GM19099 (cell line): ENCODE results near the gene PNCK.

ENCODE experiments used
- POLR2A ChIP-seq: IDR thresholded peaks from 3 replicates; pipeline ENCODE4 v1.6.1; 2011; ENCODE audit warnings: low read depth; ENCODE audit not compliant: insufficient read length; ENCODE audit errors: extremely low read depth

PNCK gene

DNA sequence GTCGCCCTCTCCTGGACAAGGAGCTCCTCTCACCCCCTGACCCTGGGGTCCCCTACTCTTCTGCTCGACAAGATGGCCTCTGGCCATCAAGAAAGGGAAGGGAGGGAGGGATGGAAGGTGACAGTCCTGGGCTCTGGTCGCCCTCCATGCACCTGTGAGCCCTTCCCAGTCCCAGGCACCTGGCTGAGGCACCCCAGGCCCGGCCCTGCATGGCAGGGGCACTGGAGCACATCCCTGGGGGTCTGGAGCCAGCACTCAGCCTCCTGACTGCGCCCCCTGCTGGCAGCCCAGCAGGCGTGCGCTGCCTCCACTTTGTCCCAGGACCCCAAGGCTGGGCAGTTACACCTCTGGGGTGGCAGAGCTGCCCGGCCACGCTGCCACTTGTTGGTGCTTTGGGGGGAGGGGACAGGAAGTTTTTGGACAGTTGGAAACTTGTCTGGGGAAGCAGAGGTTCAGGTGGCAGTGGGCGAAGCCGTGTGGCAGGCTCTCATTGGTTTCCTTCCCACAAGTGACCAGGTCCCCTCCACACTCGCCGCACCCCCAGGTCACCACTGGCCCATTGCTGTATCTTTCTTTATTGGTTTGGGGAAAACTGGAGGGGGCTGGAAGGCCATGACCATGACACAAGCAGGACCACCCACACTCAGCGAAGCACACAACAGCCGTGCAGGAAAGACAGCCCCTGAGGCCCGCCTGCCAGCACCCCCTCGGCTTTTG, 4.3 kb downstream of the PNCK start:
- TF ChIP-seq POLR2A: no peak

DNA sequence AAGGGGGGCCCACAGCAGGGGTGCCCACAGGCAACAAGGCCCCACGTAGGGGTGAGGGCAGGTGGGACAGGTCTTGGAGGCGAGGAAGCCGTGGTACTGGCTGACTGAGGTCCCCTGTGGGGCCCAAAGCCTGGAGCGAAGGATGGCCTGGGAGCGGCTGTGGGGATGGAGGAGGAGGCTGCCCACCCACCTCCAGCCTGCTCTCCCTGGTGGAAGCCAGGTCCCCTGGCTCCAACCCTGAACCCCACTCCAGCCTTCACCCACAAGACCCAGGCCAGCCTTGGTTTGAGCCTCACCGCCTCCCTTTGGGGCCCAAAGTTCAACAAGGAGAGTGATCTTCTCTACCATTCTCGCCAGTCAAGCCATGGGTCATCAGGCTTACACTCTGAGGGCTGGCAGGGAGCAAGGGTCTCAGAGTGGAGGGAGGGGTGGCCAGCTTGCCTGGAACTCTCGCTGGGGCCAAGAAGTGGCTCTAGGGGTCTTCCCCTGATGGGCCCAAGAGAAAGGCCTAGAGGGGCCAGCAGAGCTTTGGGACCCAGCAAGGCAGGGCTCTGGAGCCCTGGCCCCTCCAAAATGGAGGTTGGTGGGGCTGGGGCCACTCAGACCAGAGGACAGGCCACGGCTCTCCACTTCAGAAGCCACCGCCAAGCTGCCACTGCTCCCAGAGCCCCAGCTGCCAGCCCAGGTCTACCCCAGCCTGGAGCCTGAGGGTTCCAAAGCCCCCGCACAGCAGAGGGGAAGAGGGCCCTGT, 5.0 kb downstream of the PNCK start:
- TF ChIP-seq POLR2A: no peak

DNA sequence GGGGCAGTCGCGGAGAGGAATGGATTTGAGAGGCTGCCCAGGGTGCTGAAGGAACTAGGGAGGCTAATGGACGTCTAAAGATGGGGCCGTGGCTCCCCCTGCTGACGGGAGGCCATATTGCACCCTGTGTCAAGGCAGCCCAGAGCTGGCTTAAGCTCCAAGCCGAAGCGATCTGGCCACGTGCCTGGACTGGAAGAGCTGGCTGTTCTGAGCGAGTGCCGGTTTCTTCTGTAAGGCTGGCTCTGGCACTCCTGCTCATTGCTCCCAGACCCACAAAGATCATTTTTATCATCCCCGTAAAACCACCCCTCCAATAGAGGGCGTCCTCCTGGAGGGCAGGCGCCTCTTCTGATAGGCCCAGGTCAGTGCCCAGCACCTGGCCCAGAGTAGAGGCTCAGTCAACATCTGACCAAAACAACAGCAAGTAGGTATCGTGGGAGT, 5.6 kb downstream of the PNCK start:
- TF ChIP-seq POLR2A: no peak

DNA sequence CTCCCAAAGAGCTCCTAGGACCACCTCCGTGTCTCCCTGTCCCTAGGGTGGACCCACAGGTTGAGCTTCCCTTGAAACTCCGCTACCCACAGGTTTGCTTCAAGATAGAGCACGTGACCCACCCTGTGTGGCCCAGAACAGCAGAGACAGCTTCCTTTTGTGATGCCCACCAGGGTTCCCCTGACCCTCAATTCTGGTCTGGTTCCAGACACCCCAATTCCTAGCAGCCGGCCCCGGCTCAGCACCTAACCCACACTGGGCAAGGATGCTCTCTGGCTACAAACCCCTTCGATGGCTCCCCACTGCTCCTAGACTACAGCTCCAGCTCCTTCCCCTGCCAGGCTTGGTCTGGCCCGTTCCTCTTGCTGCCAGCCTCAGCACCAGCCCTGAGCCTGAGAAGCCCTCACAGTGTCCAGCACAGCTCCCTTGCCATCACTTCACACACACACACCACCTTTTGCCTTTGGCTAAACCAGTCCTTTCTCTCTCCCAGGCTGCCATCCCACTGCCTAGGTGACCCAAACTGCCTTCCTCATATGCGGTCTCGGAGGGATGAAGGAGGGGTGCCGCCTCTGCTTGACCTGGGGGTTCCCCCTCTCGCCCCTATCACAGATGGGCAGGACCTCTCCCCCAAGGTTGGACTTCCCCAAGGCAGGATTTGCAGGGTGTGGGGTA, 6.2 kb downstream of the PNCK start:
- no peak for TF ChIP-seq POLR2A

DNA sequence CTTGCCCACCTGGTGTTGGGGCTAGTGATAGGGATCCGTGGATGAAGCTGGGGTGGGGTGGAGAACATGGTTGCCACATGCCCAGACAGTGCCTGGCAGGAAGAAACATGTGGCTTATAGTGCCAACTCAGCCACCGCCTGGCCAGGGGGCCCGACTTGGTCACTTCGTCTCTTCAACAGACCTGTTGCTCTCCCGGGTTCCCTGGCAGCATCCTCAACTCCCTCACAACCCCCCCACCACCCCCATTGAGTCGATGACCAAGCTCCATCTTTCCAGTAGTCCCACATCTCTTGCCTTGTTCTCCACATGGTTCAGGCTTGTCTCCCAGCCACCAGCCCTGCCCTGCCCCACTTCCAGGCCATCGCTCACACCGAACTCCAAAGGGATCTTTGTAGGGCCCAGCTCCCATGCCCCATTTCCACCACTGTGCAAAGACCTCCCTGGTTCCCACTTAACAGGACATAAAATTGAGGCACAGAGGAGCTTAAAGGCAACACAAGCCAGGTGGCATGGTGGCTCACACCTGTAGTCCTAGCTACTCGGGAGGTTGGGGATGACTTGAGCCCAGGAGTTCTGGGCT, 7.8 kb downstream of the PNCK start:
- no peak for TF ChIP-seq POLR2A

DNA sequence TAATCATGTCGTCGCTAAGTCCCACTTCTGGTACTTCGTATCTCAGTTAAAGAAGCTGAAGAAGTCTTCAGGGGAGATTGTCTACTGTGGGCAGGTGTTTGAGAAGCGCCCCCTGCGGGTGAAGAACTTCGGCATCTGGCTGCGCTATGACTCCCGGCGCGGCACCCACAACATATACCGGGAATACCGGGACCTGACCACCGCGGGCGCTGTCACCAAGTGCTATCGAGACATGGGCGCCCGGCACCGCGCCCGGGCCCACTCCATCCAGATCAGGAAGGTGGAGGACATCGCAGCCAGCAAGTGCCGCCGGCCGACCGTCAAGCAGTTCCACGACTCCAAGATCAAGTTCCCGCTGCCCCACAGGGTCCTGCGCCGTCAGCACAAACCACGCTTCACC, 11.3 kb downstream of the PNCK start:
- no peak for TF ChIP-seq POLR2A

DNA sequence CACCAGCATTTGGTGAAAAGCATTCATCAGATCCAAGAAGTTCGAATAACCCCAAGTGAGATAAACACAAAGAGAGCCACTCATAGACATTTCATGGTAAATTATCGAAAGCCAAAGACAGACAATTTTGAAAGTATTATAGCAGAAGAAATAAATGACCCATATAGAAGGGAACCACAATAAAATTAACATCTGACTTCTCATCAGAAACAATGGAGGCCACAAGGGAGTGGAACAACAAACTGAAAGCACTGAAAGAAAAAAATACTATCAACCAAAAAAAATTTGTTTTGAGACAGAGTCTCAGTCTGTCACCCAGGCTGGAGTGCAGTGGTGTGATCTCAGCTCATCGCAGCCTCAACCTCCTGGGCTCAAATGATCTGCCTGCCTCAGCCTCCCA, 14.3 kb downstream of the PNCK start:
- TF ChIP-seq POLR2A: no peak

DNA sequence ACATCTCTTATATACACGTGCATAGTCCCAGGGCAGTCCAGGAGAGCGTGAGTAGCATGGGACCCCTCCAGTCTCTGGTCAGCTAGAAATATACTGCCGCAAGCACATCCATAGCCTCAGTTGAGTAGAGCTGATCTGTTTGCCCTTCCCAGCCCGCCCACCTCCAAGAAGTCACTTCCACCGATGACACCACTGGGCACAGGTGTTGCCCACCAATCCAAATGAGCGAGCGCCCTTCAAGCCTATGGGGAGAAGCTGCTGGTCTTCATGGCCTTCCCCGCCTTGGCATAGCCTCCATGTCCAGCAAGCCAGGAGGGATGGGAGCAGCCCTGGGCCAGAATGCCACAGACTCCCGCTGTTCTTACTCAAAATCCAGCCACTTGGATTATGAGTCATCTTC, 16.5 kb downstream of the PNCK start:
- no peak for TF ChIP-seq POLR2A

DNA sequence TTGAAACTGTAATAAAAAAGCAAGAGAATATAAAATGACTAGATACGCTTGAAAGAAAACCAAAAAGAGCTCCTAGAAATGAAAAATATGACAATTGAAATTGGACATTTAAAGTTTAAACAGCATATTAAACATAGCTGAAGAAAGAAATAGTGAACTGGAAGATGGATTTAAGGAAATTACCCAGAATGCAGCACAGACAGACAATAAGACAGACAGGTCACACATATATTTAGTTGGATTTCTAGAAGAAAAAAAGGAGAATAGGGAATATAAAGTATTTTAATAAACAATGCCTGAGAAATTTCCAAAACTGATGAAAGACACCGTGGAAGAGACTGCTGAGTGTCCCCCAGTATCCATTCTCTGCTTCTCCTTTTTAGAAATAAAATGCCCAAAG, 20.1 kb downstream of the PNCK start:
- no peak for TF ChIP-seq POLR2A

DNA sequence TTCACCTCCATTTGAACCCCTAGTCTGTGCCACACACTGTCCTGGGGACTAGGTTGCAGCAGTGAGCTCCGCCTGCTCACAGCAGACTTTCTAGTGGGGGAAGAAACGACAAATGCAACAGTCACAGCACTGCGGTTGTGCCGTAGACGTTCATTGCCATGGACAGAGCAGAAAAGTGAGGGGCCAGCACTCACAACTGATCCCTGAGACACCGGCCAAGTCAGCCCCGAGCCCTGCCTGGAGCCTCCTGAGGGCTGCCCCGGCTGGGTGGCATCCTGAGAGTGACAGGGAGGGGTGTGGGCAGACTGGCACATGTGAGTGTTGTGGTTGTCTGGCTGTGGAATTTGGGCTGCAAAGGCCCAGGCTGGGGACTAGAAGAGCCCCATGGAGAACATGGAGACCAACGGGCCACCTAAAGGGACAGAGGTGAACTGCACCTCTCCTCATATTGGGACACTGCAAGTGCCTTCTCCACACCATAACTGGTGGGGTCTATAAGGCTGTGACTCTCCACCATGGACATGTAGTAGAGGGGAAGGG, 22.0 kb downstream of the PNCK start:
- no peak for TF ChIP-seq POLR2A

DNA sequence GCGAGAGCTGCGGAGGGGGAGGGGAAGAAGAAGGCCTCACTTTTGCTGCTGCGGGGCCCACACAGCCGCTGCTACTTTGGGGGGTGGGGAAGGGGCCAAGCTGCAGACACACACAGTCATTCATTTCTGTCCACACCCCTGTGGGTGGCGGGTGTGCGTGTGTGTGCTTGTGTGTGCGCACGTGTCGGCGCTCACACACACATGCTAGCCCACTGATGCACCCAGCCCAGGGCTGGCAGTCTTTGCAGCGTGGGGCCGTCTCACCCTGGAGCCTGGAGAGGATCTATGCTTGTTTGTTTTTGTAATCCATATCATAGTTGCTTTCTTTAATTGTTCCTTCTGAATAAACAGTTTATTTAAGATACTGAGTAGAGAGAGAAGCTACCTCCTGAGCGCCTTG, 22.7 kb downstream of the PNCK start:
- no peak for TF ChIP-seq POLR2A

DNA sequence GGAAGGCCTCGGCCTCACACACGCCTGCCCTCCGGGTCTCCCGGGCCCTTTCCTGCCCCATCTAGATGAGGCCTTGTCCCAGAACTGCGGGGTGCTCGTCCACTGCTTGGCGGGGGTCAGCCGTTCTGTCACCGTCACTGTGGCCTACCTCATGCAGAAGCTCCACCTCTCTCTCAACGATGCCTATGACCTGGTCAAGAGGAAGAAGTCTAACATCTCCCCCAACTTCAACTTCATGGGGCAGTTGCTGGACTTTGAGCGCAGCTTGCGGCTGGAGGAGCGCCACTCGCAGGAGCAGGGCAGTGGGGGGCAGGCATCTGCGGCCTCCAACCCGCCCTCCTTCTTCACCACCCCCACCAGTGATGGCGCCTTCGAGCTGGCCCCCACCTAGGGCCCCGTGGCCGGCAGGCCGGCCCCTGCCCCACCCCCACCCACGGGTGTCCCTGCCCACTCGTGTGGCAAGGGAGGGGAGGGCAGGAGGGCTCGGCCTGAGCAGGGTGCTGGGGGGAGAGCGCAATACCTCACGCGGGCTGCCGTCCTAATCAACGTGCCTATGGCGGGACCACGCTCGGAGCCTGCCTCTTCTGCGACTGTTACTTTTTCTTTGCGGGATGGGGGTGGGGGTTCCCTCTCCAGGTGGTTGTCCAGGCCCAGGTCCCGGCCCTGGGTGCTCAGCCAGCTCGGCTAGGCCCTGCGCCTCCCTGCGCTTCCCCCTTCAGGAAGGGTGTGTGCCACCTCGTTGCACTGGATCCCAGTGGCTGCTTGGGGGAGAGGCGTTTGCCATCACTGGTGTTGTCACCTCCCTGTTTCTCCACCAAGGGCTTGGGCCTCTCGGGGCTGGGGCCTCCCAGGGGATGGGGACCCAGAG, 23.5 kb downstream of the PNCK start:
- no peak for TF ChIP-seq POLR2A

DNA sequence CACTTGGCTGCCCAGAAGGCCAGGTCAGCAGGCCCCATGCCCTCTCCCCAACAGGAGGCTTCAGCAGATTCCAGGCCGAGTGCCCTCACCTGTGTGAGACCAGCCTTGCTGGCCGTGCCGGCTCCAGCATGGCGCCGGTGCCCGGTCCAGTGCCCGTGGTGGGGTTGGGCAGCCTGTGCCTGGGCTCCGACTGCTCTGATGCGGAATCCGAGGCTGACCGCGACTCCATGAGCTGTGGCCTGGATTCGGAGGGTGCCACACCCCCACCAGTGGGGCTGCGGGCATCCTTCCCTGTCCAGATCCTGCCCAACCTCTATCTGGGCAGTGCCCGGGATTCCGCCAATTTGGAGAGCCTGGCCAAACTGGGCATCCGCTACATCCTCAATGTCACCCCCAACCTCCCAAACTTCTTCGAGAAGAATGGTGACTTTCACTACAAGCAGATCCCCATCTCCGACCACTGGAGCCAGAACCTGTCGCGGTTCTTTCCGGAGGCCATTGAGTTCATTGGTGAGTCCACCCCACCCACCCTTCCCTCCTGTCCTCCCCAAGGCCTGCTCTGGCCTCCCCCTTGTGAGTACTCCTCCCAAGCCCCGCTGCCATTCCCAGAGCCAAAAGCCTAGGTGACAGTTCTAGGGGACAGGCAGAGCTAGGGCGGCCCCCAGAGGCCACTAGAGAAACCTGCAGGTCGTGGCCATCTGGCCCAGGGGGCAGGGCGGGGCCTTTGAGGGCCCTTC, 24.3 kb downstream of the PNCK start:
- TF ChIP-seq POLR2A: no peak

DNA sequence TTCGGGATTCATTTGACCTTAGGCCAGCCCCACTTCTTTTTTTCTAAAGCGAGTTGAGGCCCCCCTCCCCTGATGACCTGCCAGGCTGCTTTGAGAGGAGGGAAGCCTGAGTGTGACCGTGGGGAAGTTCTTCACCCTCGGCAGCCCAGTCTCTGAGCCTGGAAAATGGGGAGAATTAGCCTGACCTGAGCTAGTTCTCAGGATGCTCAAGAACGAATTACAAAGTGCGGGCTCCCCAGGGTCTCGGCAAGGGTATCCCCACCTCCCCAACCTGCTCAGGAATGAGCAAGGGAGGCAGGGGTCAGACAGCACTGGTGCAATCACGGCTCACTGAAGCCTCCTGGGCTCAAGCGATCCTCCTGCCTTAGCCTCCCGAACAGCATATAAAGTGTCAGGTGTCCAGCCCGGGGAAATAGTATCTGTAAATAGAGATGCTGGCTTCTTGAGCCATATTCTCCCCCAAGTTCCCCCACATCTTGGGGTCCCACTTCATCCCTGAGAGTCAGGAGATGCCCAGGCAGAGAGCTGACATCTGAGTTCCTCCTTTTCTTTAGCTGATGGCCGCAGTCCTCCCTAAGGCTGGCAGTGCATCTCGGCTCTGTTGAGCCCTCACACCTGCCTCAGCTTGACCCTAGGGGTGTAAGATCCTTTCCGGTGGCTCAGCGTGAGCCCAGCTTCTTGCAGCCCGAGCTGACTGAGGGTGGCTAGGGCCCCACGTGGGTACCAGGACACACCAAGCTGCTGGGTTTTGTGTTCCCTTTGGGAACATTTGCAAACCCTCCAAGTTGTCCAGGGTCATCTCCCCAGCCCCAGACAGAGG, 25.0 kb downstream of the PNCK start:
- no peak for TF ChIP-seq POLR2A
